ENCODE measurements around the gene MDH2.
"Not testable (repeated sequence)": the region's sequence is repeated elsewhere in the genome, so short reads cannot be mapped to it uniquely, and the experiment has no call there.

MDH2 gene

GRCh38 chr7:76095908-76096307 is 48.0 kb downstream of the MDH2 start:
- no peaks in the 10 kb centered on the region for H3F3A ChIP-seq (ENCODE audit: low read depth)
- H3K4me2 ChIP-seq (ENCODE audit: low read depth, low read length, poor library complexity, severe bottlenecking) = no peak overlapping the region
- no peaks in the 10 kb centered on the region for H3K79me2 ChIP-seq (ENCODE audit: insufficient read depth, low read length)
- H3K9me2 ChIP-seq (replicated peaks; ENCODE audit: low read depth, low read length) = no peaks in the 10 kb centered on the region
- no peaks in the 10 kb centered on the region for H3K27me3 ChIP-seq (ENCODE audit: insufficient read depth, low read length, poor library complexity, severe bottlenecking)
- H3K9ac ChIP-seq (ENCODE audit: low read depth, low read length, poor library complexity, severe bottlenecking) = no peak overlapping the region
- no peak overlapping the region for H3K4me3 ChIP-seq (ENCODE audit: low read length, poor library complexity, severe bottlenecking)
- H4K20me1 ChIP-seq (ENCODE audit: insufficient read depth, low read length, poor library complexity, severe bottlenecking) = no peaks in the 10 kb centered on the region
- H3K9me3 ChIP-seq (ENCODE audit: insufficient read depth, low read depth, low read length) = no peaks in the 10 kb centered on the region
- peaks cover 4% of the 10 kb centered on the region; the same call in 1 of the 2 replicates for H3K36me3 ChIP-seq (ENCODE audit: insufficient read depth, low read length)
- TF ChIP-seq, protein P1, sequence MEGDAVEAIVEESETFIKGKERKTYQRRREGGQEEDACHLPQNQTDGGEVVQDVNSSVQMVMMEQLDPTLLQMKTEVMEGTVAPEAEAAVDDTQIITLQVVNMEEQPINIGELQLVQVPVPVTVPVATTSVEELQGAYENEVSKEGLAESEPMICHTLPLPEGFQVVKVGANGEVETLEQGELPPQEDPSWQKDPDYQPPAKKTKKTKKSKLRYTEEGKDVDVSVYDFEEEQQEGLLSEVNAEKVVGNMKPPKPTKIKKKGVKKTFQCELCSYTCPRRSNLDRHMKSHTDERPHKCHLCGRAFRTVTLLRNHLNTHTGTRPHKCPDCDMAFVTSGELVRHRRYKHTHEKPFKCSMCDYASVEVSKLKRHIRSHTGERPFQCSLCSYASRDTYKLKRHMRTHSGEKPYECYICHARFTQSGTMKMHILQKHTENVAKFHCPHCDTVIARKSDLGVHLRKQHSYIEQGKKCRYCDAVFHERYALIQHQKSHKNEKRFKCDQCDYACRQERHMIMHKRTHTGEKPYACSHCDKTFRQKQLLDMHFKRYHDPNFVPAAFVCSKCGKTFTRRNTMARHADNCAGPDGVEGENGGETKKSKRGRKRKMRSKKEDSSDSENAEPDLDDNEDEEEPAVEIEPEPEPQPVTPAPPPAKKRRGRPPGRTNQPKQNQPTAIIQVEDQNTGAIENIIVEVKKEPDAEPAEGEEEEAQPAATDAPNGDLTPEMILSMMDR (conservative IDR thresholded peaks at IDR 0.05; ENCODE audit: low read length) = no peak
- TF ChIP-seq EZH2phosphoT487 (IDR thresholded peaks at IDR 0.05; ENCODE audit: borderline replicate concordance) = no peak
- no peak overlapping the region for H2AFZ ChIP-seq (ENCODE audit: low read length)
- H3K4me1 ChIP-seq (ENCODE audit: insufficient read depth, low read length, poor library complexity, severe bottlenecking) = no peaks in the 10 kb centered on the region

GRCh38 chr7:76101693-76102437 is 54.0 kb downstream of the MDH2 start:
- H4K20me1 ChIP-seq (ENCODE audit: insufficient read depth, low read length, poor library complexity, severe bottlenecking); H3K27me3 ChIP-seq (ENCODE audit: insufficient read depth, low read length, poor library complexity, severe bottlenecking); H3F3A ChIP-seq (ENCODE audit: low read depth); H3K36me3 ChIP-seq (ENCODE audit: insufficient read depth, low read length); H3K9me2 ChIP-seq (replicated peaks; ENCODE audit: low read depth, low read length); H3K4me1 ChIP-seq (ENCODE audit: insufficient read depth, low read length, poor library complexity, severe bottlenecking); H2AFZ ChIP-seq (ENCODE audit: low read length); H3K79me2 ChIP-seq (ENCODE audit: insufficient read depth, low read length); H3K9me3 ChIP-seq (ENCODE audit: insufficient read depth, low read depth, low read length); H3K4me2 ChIP-seq (ENCODE audit: low read depth, low read length, poor library complexity, severe bottlenecking); H3K4me3 ChIP-seq (ENCODE audit: low read length, poor library complexity, severe bottlenecking); H3K9ac ChIP-seq (ENCODE audit: low read depth, low read length, poor library complexity, severe bottlenecking): not testable (repeated sequence)

- not testable (repeated sequence) for H3F3A ChIP-seq (ENCODE audit: low read depth); H3K4me1 ChIP-seq (ENCODE audit: insufficient read depth, low read length, poor library complexity, severe bottlenecking); H2AFZ ChIP-seq (ENCODE audit: low read length); H3K4me2 ChIP-seq (ENCODE audit: low read depth, low read length, poor library complexity, severe bottlenecking); H3K27me3 ChIP-seq (ENCODE audit: insufficient read depth, low read length, poor library complexity, severe bottlenecking); H4K20me1 ChIP-seq (ENCODE audit: insufficient read depth, low read length, poor library complexity, severe bottlenecking); H3K9me2 ChIP-seq (replicated peaks; ENCODE audit: low read depth, low read length); H3K9me3 ChIP-seq (ENCODE audit: insufficient read depth, low read depth, low read length); H3K79me2 ChIP-seq (ENCODE audit: insufficient read depth, low read length); H3K36me3 ChIP-seq (ENCODE audit: insufficient read depth, low read length); H3K9ac ChIP-seq (ENCODE audit: low read depth, low read length, poor library complexity, severe bottlenecking); H3K4me3 ChIP-seq (ENCODE audit: low read length, poor library complexity, severe bottlenecking)
Measured at GRCh38 chr7:76103788-76104187, 55.9 kb downstream of the MDH2 start.

DNA sequence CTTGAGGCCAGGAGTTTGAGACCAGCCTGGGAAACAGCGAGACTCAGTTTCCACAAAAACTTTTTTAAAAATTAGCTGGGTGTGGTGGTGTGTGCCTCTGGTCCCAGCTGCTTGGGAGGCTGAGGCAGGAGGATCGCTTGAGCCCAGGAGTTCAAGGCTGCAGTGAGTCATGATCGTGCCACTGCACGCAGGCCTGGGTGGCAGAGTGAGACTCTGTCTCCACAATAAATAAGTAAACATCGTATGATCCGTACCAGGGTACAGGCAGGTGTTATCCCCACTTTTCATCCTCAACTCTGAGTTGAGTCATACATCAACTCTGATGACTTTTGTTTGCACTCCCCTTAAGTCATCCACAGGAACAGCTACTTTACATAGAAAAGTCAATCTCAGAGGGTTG is 58.2 kb downstream of the MDH2 start:
- not testable (repeated sequence) for H3K4me3 ChIP-seq (ENCODE audit: low read length, poor library complexity, severe bottlenecking); H3K9me2 ChIP-seq (replicated peaks; ENCODE audit: low read depth, low read length); H4K20me1 ChIP-seq (ENCODE audit: insufficient read depth, low read length, poor library complexity, severe bottlenecking); H3K9ac ChIP-seq (ENCODE audit: low read depth, low read length, poor library complexity, severe bottlenecking); H3F3A ChIP-seq (ENCODE audit: low read depth); H3K27me3 ChIP-seq (ENCODE audit: insufficient read depth, low read length, poor library complexity, severe bottlenecking); H3K36me3 ChIP-seq (ENCODE audit: insufficient read depth, low read length); H3K79me2 ChIP-seq (ENCODE audit: insufficient read depth, low read length); H3K4me2 ChIP-seq (ENCODE audit: low read depth, low read length, poor library complexity, severe bottlenecking); H2AFZ ChIP-seq (ENCODE audit: low read length); H3K9me3 ChIP-seq (ENCODE audit: insufficient read depth, low read depth, low read length); H3K4me1 ChIP-seq (ENCODE audit: insufficient read depth, low read length, poor library complexity, severe bottlenecking)

All from Loucy (cell line).